ENCODE measurements around the gene TMEM170B.

The TMEM170B gene

DNA sequence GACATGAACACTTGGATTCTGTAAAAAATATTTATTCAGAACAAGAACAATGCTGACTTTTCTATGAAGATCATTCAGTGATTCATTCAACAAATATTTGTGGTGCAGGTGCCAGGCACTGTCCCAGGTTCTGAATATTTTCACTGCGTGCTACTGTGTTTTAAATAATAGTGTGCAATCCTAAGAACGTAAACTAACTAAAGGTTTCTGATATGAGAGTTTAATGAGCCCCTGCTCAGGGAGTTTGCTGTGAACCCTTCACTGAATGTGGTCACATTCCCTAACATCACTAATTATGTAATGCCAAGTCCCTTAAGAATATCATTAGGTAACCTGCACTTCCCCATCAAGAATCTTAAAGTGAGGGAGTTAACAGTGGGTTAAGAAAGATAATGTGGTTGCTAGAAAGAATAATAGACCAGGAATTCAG, 1.7 kb upstream of the TMEM170B start:
- Histone ChIP-seq H2AK5ac (ENCODE audit: low read length) (no peak overlapping the region), H3K4ac (ENCODE audit: low read depth, low read length) (no peak overlapping the region), H3K56ac (ENCODE audit: low read length) (no peak overlapping the region), H2BK120ac (ENCODE audit: low read depth, low read length) (no peak overlapping the region), H4K8ac (ENCODE audit: low read depth, low read length) (no peak overlapping the region), H3K4me3 (ENCODE audit: low read length) (no peak overlapping the region), H3K27me3 (ENCODE audit: insufficient read depth, low read length, poor library complexity) (no peaks in the 10 kb centered on the region), H3K18ac (ENCODE audit: low read length) (no peak overlapping the region), H4K5ac (ENCODE audit: low read length) (no peak overlapping the region), H3K4me1 (ENCODE audit: control insufficient read depth, low read depth, low read length) (no peaks in the 10 kb centered on the region), H3K27ac (ENCODE audit: low read depth, low read length) (no peak overlapping the region), H3K23ac (ENCODE audit: low read length) (no peak overlapping the region), H3K36me3 (ENCODE audit: control insufficient read depth, insufficient read depth, low read length) (no peaks in the 10 kb centered on the region), H3K79me2 (ENCODE audit: control insufficient read depth, insufficient read depth, low read length) (no peaks in the 10 kb centered on the region), H2BK5ac (ENCODE audit: low read length) (no peak overlapping the region), H3K9ac (ENCODE audit: low read length) (no peak overlapping the region), H2BK15ac (replicated peaks; ENCODE audit: low read depth) (no peak overlapping the region), H3K79me1 (ENCODE audit: low read length) (no peaks in the 10 kb centered on the region), H3K4me2 (ENCODE audit: low read length) (no peak overlapping the region)
- no CpG with 5 or more reads among the region's 2 CpGs for WGBS (ENCODE audit: extremely low coverage, insufficient coverage, low lambda C conversion rate)
- no peak for DNase-seq

DNA sequence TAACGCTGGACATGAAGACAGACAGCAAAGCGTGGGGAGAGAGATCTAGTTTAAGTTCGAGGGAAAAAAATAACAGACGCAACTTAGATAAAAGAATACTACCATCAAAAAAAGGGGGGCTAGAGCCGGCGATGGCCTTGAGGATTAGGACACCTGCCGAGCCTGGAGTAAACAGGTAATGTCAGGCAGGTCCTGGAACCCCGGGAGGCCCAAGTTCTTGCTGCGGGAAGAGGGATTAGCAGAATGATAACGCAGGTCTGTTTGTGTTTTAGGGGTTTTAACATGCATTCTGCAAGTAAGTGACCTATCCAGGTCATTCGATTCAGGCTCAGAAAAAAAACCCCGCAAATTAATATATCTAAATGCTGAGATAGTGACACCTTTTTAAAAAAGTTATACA, 754 bp upstream of the TMEM170B start:
- Histone ChIP-seq H3K4ac (ENCODE audit: low read depth, low read length) (no peak overlapping the region), H3K56ac (ENCODE audit: low read length) (no peak overlapping the region), H2BK15ac (replicated peaks; ENCODE audit: low read depth) (no peak overlapping the region), H3K23ac (ENCODE audit: low read length) (no peak overlapping the region), H3K27me3 (ENCODE audit: insufficient read depth, low read length, poor library complexity) (no peaks in the 10 kb centered on the region), H4K8ac (ENCODE audit: low read depth, low read length) (no peak overlapping the region), H3K27ac (ENCODE audit: low read depth, low read length) (no peak overlapping the region), H3K4me3 (ENCODE audit: low read length) (no peak overlapping the region), H2AK5ac (ENCODE audit: low read length) (no peak overlapping the region), H3K4me2 (ENCODE audit: low read length) (peak overlapping the region; percentile 76), H3K79me2 (ENCODE audit: control insufficient read depth, insufficient read depth, low read length) (no peaks in the 10 kb centered on the region), H2BK120ac (ENCODE audit: low read depth, low read length) (no peak overlapping the region), H3K9ac (ENCODE audit: low read length) (peak overlapping the region; percentile 51), H2BK5ac (ENCODE audit: low read length) (no peak overlapping the region), H3K18ac (ENCODE audit: low read length) (no peak overlapping the region), H3K79me1 (ENCODE audit: low read length) (no peaks in the 10 kb centered on the region), H3K4me1 (ENCODE audit: control insufficient read depth, low read depth, low read length) (no peaks in the 10 kb centered on the region), H4K5ac (ENCODE audit: low read length) (no peak overlapping the region), H3K36me3 (ENCODE audit: control insufficient read depth, insufficient read depth, low read length) (no peaks in the 10 kb centered on the region)
- peak; percentile 50 for DNase-seq
- WGBS (ENCODE audit: extremely low coverage, insufficient coverage, low lambda C conversion rate) = no CpG with 5 or more reads among the region's 12 CpGs

DNA sequence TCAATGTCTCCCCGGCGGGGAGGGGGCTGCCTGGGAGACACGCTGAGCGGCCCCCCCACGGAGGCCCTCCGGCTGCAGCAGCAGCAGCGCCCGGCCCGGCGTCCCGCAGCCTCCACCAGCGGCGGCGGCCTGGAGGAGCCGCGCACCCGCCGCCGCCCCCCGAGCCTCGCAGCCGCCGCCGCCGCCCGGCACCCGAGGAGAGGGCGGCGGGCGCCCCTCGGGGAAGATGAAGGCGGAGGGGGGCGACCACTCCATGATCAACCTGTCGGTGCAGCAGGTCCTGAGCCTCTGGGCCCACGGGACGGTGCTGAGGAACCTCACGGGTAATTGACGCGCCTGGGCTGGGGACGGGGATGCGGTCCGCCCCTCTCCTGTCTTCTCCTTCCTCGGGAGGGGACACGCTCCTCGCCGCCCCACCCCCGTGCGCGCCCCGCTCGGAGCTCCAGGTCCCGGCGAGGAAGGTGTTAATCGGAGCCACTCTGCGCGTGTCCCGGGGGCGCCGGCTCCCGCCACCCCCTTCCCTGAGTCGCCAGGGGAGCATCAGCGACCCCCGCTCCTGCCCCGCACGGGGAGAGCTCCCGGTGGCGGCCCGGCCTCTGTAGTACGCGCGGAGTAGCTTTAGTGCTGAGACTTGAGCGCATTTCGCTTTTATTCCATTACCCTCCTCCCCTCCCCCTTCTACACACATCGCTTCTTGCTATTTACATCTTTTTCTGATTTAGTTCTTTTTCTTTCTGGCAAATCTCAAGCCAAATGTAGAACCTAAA, 686 bp downstream of the TMEM170B start:
- H3K36me3 ChIP-seq (ENCODE audit: control insufficient read depth, insufficient read depth, low read length) = no peaks in the 10 kb centered on the region
- WGBS (ENCODE audit: extremely low coverage, insufficient coverage, low lambda C conversion rate) = no CpG with 5 or more reads among the region's 74 CpGs

DNA sequence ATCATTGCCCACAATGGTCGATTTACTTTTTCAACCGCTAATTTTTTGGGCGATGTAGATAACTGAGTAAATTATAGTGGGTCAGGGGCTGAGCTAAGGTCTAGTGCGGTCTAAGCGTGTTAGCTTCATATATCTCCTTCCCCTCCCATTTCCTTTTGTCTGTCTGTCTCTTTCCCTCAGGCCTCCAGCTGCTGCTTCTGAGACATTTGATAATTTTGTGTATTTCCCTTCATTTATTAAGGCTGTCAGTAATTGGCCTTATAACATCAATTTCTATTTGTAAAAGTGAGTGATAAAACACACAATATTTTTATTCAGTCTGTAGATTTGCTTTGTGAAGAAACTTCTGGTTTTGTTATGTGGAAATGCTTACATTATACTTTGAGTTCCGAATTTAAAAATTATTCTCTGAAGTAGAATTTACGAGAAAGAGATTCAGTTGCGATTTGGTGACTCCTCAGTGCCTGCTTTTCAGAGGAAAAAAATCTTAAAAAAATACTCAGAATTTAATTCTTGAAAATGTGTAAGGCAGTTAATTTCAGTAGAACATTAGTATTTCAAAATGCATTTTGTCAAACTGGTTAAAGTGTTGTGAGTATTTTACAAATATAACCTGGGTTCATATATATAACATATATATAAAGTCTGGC, 1.4 kb downstream of the TMEM170B start:
- no peaks in the 10 kb centered on the region for H3K79me2 ChIP-seq (ENCODE audit: control insufficient read depth, insufficient read depth, low read length)

More for the DNA sequence above, 686 bp downstream of the TMEM170B start:
- no peak overlapping the region for H2BK15ac ChIP-seq (replicated peaks; ENCODE audit: low read depth)
- no peaks in the 10 kb centered on the region for H3K4me1 ChIP-seq (ENCODE audit: control insufficient read depth, low read depth, low read length)
- H3K4me2 ChIP-seq (ENCODE audit: low read length) = peak overlapping the region; percentile 29
- H3K27me3 ChIP-seq (ENCODE audit: insufficient read depth, low read length, poor library complexity) = no peaks in the 10 kb centered on the region
- peak overlapping the region; percentile 78 for H3K56ac ChIP-seq (ENCODE audit: low read length)
- no peak overlapping the region for H3K23ac ChIP-seq (ENCODE audit: low read length)
- H3K9ac ChIP-seq (ENCODE audit: low read length) = peak overlapping the region; percentile 54
- H2AK5ac ChIP-seq (ENCODE audit: low read length) = no peak overlapping the region
- peak overlapping the region; percentile 43 for H3K4me3 ChIP-seq (ENCODE audit: low read length)
- H2BK120ac ChIP-seq (ENCODE audit: low read depth, low read length) = no peak overlapping the region
- H3K79me1 ChIP-seq (ENCODE audit: low read length) = no peaks in the 10 kb centered on the region
- H2BK5ac ChIP-seq (ENCODE audit: low read length) = no peak overlapping the region
- no peaks in the 10 kb centered on the region for H3K79me2 ChIP-seq (ENCODE audit: control insufficient read depth, insufficient read depth, low read length)
- H4K5ac ChIP-seq (ENCODE audit: low read length) = no peak overlapping the region
- H4K8ac ChIP-seq (ENCODE audit: low read depth, low read length) = no peak overlapping the region
- H3K18ac ChIP-seq (ENCODE audit: low read length) = peak overlapping the region; percentile 18
- H3K4ac ChIP-seq (ENCODE audit: low read depth, low read length) = no peak overlapping the region
- peak; percentile 42 for DNase-seq
- H3K27ac ChIP-seq (ENCODE audit: low read depth, low read length) = no peak overlapping the region

DNA sequence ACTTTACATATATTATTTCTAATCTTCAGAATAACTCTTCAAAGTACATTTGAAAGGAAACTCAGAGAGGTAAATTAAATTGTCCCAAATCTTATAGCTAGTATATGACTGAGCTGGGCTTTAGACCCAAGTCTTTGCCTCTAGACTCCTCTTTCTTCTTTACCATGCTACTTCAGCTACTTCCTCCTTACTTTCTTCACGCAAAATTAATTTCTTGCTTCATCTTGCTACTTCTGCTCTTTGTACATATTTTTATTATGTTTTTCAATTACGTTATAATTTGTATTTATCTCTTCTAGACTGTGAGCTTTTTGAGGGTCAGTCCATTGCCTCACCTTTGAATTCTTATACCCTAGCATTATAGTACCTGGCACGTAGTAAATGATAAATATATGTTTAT, 5.3 kb downstream of the TMEM170B start:
- Histone ChIP-seq H2BK5ac (ENCODE audit: low read length) (no peak overlapping the region), H3K36me3 (ENCODE audit: control insufficient read depth, insufficient read depth, low read length) (no peaks in the 10 kb centered on the region), H3K4me1 (ENCODE audit: control insufficient read depth, low read depth, low read length) (no peaks in the 10 kb centered on the region), H3K4me2 (ENCODE audit: low read length) (no peak overlapping the region), H3K27me3 (ENCODE audit: insufficient read depth, low read length, poor library complexity) (no peaks in the 10 kb centered on the region), H3K56ac (ENCODE audit: low read length) (no peak overlapping the region), H2BK120ac (ENCODE audit: low read depth, low read length) (no peak overlapping the region), H2BK15ac (replicated peaks; ENCODE audit: low read depth) (no peak overlapping the region), H3K4ac (ENCODE audit: low read depth, low read length) (no peak overlapping the region), H3K27ac (ENCODE audit: low read depth, low read length) (no peak overlapping the region), H3K9ac (ENCODE audit: low read length) (no peak overlapping the region), H2AK5ac (ENCODE audit: low read length) (no peak overlapping the region), H3K4me3 (ENCODE audit: low read length) (no peak overlapping the region), H3K79me1 (ENCODE audit: low read length) (no peaks in the 10 kb centered on the region), H4K8ac (ENCODE audit: low read depth, low read length) (no peak overlapping the region), H3K23ac (ENCODE audit: low read length) (no peak overlapping the region), H3K79me2 (ENCODE audit: control insufficient read depth, insufficient read depth, low read length) (no peaks in the 10 kb centered on the region), H3K18ac (ENCODE audit: low read length) (no peak overlapping the region), H4K5ac (ENCODE audit: low read length) (no peak overlapping the region)
- WGBS (ENCODE audit: extremely low coverage, insufficient coverage, low lambda C conversion rate) = 100% methylated on average over 1 of the region's 3 CpGs
- DNase-seq = no peak

More for the DNA sequence above, 1.4 kb downstream of the TMEM170B start:
- Histone ChIP-seq H2BK120ac (ENCODE audit: low read depth, low read length) (no peak overlapping the region), H2BK15ac (replicated peaks; ENCODE audit: low read depth) (no peak overlapping the region), H3K4me2 (ENCODE audit: low read length) (no peak overlapping the region), H3K56ac (ENCODE audit: low read length) (no peak overlapping the region), H2AK5ac (ENCODE audit: low read length) (no peak overlapping the region), H4K5ac (ENCODE audit: low read length) (no peak overlapping the region), H3K4me3 (ENCODE audit: low read length) (no peak overlapping the region), H3K27me3 (ENCODE audit: insufficient read depth, low read length, poor library complexity) (no peaks in the 10 kb centered on the region), H3K23ac (ENCODE audit: low read length) (no peak overlapping the region), H2BK5ac (ENCODE audit: low read length) (no peak overlapping the region), H3K27ac (ENCODE audit: low read depth, low read length) (no peak overlapping the region), H3K9ac (ENCODE audit: low read length) (no peak overlapping the region), H3K18ac (ENCODE audit: low read length) (no peak overlapping the region), H3K4me1 (ENCODE audit: control insufficient read depth, low read depth, low read length) (no peaks in the 10 kb centered on the region), H3K79me1 (ENCODE audit: low read length) (no peaks in the 10 kb centered on the region), H4K8ac (ENCODE audit: low read depth, low read length) (no peak overlapping the region), H3K36me3 (ENCODE audit: control insufficient read depth, insufficient read depth, low read length) (no peaks in the 10 kb centered on the region), H3K4ac (ENCODE audit: low read depth, low read length) (no peak overlapping the region)
- no CpG with 5 or more reads among the region's 8 CpGs for WGBS (ENCODE audit: extremely low coverage, insufficient coverage, low lambda C conversion rate)
- no peak for DNase-seq

Measured in mesendoderm (in vitro differentiated cells).